Measurements from ENCODE around the gene DCDC1. TPM values are rescaled to one million over a fixed set of nuclear protein-coding genes. Genes with fewer than 3 reads are reported as not detected.

The DCDC1 gene
- total RNA-seq, 1 experiment from 2014 or later = 1.5 TPM

DNA sequence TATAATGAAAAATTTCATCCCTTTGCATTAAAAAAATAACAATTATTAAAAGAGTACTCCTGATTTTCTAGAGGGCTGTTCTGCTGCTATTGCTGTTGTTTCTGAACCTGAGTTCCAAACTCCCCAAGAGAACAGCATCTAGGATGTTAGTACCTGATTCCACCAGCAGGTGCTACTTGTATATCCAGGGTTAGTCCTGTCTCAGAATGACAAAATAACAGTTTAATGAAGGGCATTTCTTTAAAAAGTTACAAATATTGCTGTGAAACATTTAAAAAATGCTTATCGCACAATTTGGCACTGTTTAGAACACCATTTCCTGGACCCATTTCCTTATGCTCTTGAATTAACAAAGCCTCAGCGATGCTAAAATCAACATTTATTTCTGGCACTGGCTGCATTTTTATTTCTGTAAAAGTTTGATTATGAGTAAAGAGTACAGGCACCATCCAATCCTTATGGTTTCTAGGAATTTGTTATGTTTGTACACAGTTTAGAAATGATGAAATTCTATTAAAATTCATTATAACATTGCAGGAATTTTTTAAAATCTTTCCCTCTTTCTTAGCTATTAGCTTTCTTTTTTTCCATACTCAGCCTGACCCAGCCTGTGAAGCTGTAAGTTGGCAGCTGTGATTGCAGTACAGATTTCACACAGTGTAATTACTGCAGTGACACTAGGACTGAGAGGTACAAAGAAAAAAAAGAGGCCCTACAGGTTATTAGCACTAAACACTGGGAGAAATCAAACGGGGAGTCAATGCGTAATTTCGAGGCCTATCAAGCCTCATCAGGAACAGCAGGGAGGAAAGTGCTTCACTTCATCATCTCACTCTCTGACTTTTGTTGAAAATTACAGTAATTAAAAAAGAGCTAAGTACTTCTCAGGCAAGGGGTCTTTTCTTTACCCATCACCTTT is 208.8 kb downstream of the DCDC1 start:
- Histone ChIP-seq H2AFZ (ENCODE audit: low read depth, low read length, poor library complexity, severe bottlenecking) (no peak overlapping the region), H4K20me1 (ENCODE audit: insufficient read depth) (no peaks in the 10 kb centered on the region), H3K9ac (ENCODE audit: low read length) (no peak overlapping the region), H3K79me2 (ENCODE audit: insufficient read depth, low read length) (no peaks in the 10 kb centered on the region), H3K36me3 (ENCODE audit: control insufficient read depth in 1 of 2, insufficient read depth in 2 of 2, low read length in 2 of 2) (no peaks in the 10 kb centered on the region), H3K4me2 (ENCODE audit: low read length) (no peak overlapping the region), H3K4me3 (replicated peaks in 1 of 2; ENCODE audit: low read depth in 1 of 2, low read length in 2 of 2) (no peak overlapping the region), H3K9me3 (ENCODE audit: control insufficient read depth in 1 of 2, insufficient read depth in 1 of 2, low read depth in 1 of 2, low read length in 2 of 2) (no peaks in the 10 kb centered on the region), H3K27ac (ENCODE audit: low read depth, low read length) (no peak overlapping the region), H3K27me3 (ENCODE audit: insufficient read depth, low read length) (no peaks in the 10 kb centered on the region), H3K9me2 (ENCODE audit: insufficient read depth) (no peaks in the 10 kb centered on the region; the same call in 1 of the 2 replicates), H3K4me1 (ENCODE audit: control insufficient read depth in 1 of 2, insufficient read depth in 2 of 2, low read length in 2 of 2) (no peaks in the 10 kb centered on the region)
- POLR2A ChIA-PET = no interaction called here
- CTCF ChIA-PET = no interaction called here
- TF ChIP-seq, protein P1, sequence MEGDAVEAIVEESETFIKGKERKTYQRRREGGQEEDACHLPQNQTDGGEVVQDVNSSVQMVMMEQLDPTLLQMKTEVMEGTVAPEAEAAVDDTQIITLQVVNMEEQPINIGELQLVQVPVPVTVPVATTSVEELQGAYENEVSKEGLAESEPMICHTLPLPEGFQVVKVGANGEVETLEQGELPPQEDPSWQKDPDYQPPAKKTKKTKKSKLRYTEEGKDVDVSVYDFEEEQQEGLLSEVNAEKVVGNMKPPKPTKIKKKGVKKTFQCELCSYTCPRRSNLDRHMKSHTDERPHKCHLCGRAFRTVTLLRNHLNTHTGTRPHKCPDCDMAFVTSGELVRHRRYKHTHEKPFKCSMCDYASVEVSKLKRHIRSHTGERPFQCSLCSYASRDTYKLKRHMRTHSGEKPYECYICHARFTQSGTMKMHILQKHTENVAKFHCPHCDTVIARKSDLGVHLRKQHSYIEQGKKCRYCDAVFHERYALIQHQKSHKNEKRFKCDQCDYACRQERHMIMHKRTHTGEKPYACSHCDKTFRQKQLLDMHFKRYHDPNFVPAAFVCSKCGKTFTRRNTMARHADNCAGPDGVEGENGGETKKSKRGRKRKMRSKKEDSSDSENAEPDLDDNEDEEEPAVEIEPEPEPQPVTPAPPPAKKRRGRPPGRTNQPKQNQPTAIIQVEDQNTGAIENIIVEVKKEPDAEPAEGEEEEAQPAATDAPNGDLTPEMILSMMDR (IDR thresholded peaks at IDR 0.05 in 2 of 3, conservative IDR thresholded peaks at IDR 0.05 in 1 of 3; ENCODE audit: borderline replicate concordance in 1 of 3, insufficient read depth in 1 of 3, low read depth in 2 of 3, low read length in 2 of 3) = peak in 2 of 3 experiments; percentile 55 to 67; a peak in 4 of 6 replicates
- TF ChIP-seq POLR2A (IDR thresholded peaks at IDR 0.05; ENCODE audit: borderline replicate concordance, extremely low read depth, insufficient read depth, insufficient read length) = no peak
- TF ChIP-seq, protein P2, sequence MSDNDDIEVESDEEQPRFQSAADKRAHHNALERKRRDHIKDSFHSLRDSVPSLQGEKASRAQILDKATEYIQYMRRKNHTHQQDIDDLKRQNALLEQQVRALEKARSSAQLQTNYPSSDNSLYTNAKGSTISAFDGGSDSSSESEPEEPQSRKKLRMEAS (IDR thresholded peaks at IDR 0.05) = no peak
- BruUV-seq (replicated peaks) = no TSS peak
- ATAC-seq (peak; percentile 66), DNase-seq (ENCODE audit: low read depth, low spot score) (peak; percentile 18)
- RAD21 ChIA-PET (ENCODE audit: low non-redundant PET in 1 of 2, low total read pairs in 2 of 2, uncharacterized antibody in 2 of 2, unreplicated experiment in 2 of 2) = no interaction called here
- intact Hi-C loops (cut with micrococcal nuclease) = no loop called here

DNA sequence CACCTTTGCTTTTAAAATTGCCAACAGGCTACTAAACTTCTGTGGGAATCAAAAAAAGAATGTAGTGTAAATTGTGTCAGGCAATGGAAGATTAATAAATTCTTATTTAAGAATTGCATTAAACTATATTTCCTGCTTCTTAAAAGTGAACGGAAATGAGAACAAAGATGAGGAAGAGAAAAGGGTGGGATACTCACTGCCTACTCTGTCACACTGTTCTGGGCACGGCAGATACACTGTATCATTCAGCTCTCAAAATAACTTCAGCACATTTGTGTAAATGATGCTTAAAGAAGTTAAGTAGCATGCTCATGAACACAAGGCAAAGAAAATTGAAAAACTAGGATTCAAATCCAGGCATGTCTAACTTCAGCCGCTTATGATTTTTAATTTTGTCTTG is 218.7 kb downstream of the DCDC1 start:
- ATAC-seq (no peak), DNase-seq (ENCODE audit: low read depth, low spot score) (no peak)
- ChIA-PET CTCF (no interaction called here), RAD21 (ENCODE audit: low non-redundant PET in 1 of 2, low total read pairs in 2 of 2, uncharacterized antibody in 2 of 2, unreplicated experiment in 2 of 2) (no interaction called here), POLR2A (no interaction called here)
- Histone ChIP-seq H3K9me3 (ENCODE audit: control insufficient read depth in 1 of 2, insufficient read depth in 1 of 2, low read depth in 1 of 2, low read length in 2 of 2) (no peaks in the 10 kb centered on the region), H3K4me3 (replicated peaks in 1 of 2; ENCODE audit: low read depth in 1 of 2, low read length in 2 of 2) (no peak overlapping the region), H3K9ac (ENCODE audit: low read length) (no peak overlapping the region), H3K27ac (ENCODE audit: low read depth, low read length) (no peak overlapping the region), H3K79me2 (ENCODE audit: insufficient read depth, low read length) (no peaks in the 10 kb centered on the region), H3K4me2 (ENCODE audit: low read length) (no peak overlapping the region), H2AFZ (ENCODE audit: low read depth, low read length, poor library complexity, severe bottlenecking) (no peak overlapping the region), H3K27me3 (ENCODE audit: insufficient read depth, low read length) (no peaks in the 10 kb centered on the region), H3K9me2 (ENCODE audit: insufficient read depth) (no peaks in the 10 kb centered on the region), H3K36me3 (ENCODE audit: control insufficient read depth in 1 of 2, insufficient read depth in 2 of 2, low read length in 2 of 2) (no peaks in the 10 kb centered on the region), H3K4me1 (ENCODE audit: control insufficient read depth in 1 of 2, insufficient read depth in 2 of 2, low read length in 2 of 2) (no peaks in the 10 kb centered on the region), H4K20me1 (ENCODE audit: insufficient read depth) (no peaks in the 10 kb centered on the region)
- no TSS peak for BruUV-seq (replicated peaks)
- intact Hi-C loops (cut with micrococcal nuclease) = no loop called here
- TF ChIP-seq EZH2 (IDR thresholded peaks at IDR 0.05) (no peak), SRF (IDR thresholded peaks at IDR 0.05; ENCODE audit: low read depth) (no peak), JUND (IDR thresholded peaks at IDR 0.05) (no peak), ELF1 (IDR thresholded peaks at IDR 0.05; ENCODE audit: borderline replicate concordance, low read depth) (no peak)
- TF ChIP-seq, protein P3, sequence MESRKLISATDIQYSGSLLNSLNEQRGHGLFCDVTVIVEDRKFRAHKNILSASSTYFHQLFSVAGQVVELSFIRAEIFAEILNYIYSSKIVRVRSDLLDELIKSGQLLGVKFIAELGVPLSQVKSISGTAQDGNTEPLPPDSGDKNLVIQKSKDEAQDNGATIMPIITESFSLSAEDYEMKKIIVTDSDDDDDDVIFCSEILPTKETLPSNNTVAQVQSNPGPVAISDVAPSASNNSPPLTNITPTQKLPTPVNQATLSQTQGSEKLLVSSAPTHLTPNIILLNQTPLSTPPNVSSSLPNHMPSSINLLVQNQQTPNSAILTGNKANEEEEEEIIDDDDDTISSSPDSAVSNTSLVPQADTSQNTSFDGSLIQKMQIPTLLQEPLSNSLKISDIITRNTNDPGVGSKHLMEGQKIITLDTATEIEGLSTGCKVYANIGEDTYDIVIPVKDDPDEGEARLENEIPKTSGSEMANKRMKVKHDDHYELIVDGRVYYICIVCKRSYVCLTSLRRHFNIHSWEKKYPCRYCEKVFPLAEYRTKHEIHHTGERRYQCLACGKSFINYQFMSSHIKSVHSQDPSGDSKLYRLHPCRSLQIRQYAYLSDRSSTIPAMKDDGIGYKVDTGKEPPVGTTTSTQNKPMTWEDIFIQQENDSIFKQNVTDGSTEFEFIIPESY (IDR thresholded peaks at IDR 0.05; ENCODE audit: extremely low read depth, insufficient replicate concordance, low read length) = no peak
- TF ChIP-seq, protein P2 (IDR thresholded peaks at IDR 0.05) = no peak

Data from HCT116 (cell line).